Activated naive CD4-positive, alpha-beta T cell treated with anti-CD3 and anti-CD28 coated beads for 36 hours (primary cell): ENCODE data around the gene SYT1. TPM values are rescaled to one million over a fixed set of nuclear protein-coding genes. Genes with fewer than 3 reads are reported as not detected.

Source experiments
- CTCF ChIA-PET: fragments of 350-600 bp; sonication (Branson Sonifier 250); formaldehyde crosslinking; loops from one replicate; lab custom pipeline; 2021; ENCODE audit warnings: antibody characterized with exemption; lab: Charles Lee
- DNase-seq: peaks from one replicate; pipeline ENCODE4 v3.0.0-alpha.2; 2020
- H3K27ac Mint-ChIP-seq: one replicate; pipeline ENCODE4 v1.8.0; 2021; ENCODE audit warnings: mild to moderate bottlenecking, mixed read lengths
- H3K27me3 Mint-ChIP-seq: one replicate; pipeline ENCODE4 v1.8.0; 2021; ENCODE audit warnings: low read depth, mixed read lengths
- H3K36me3 Mint-ChIP-seq: one replicate; pipeline ENCODE4 v1.8.0; 2021; ENCODE audit warnings: low read depth, mixed read lengths
- H3K4me1 Mint-ChIP-seq: one replicate; pipeline ENCODE4 v1.8.0; 2021; ENCODE audit warnings: low read depth, mixed read lengths
- H3K4me3 Mint-ChIP-seq: one replicate; pipeline ENCODE4 v1.8.0; 2021; ENCODE audit warnings: mild to moderate bottlenecking, moderate library complexity, mixed read lengths
- H3K9me3 Mint-ChIP-seq: one replicate; pipeline ENCODE4 v1.8.0; 2021; ENCODE audit warnings: mixed read lengths
- intact Hi-C: fragments of 100-400 bp; cut with micrococcal nuclease; formaldehyde crosslinking; loops from one replicate; pipeline ENCODE4 v1.15.1; 2023
- total RNA-seq, 2 experiments: library from RNA; stranded (reverse); gene quantifications; one replicate each; pipeline ENCODE4 v1.2.3, GENCODE V29; 2021

SYT1 gene
- total RNA-seq, 2 experiments from 2014 or later = not detected

- Mint-ChIP-seq H3K4me1 (no peaks in the 10 kb centered on the region), H3K27ac (no peak overlapping the region), H3K9me3 (peaks cover 8% of the 10 kb centered on the region), H3K36me3 (no peaks in the 10 kb centered on the region), H3K4me3 (no peak overlapping the region), H3K27me3 (no peaks in the 10 kb centered on the region)
- DNase-seq = no peak
- intact Hi-C loops = no loop called here
- CTCF ChIA-PET = no interaction called here
Observed at GRCh38 chr12:79227646-79228045, 363.1 kb downstream of the SYT1 start.

- Mint-ChIP-seq H3K27me3 (no peaks in the 10 kb centered on the region), H3K4me3 (no peak overlapping the region), H3K27ac (no peak overlapping the region), H3K9me3 (peaks cover 2% of the 10 kb centered on the region), H3K4me1 (no peaks in the 10 kb centered on the region), H3K36me3 (no peaks in the 10 kb centered on the region)
- CTCF ChIA-PET = no interaction called here
- intact Hi-C loops = no loop called here
- no peak for DNase-seq
Observed at GRCh38 chr12:79233341-79233781, 368.8 kb downstream of the SYT1 start.

- intact Hi-C loops = no loop called here
- no peak for DNase-seq
- no peaks in the 10 kb centered on the region for H3K4me1 Mint-ChIP-seq
- no peaks in the 10 kb centered on the region for H3K27me3 Mint-ChIP-seq
- peaks cover 2% of the 10 kb centered on the region for H3K9me3 Mint-ChIP-seq
- no peaks in the 10 kb centered on the region for H3K36me3 Mint-ChIP-seq
- CTCF ChIA-PET = no interaction called here
- H3K4me3 Mint-ChIP-seq = no peak overlapping the region
- no peak overlapping the region for H3K27ac Mint-ChIP-seq
Observed at GRCh38 chr12:79236920-79237319, 372.3 kb downstream of the SYT1 start.

DNA sequence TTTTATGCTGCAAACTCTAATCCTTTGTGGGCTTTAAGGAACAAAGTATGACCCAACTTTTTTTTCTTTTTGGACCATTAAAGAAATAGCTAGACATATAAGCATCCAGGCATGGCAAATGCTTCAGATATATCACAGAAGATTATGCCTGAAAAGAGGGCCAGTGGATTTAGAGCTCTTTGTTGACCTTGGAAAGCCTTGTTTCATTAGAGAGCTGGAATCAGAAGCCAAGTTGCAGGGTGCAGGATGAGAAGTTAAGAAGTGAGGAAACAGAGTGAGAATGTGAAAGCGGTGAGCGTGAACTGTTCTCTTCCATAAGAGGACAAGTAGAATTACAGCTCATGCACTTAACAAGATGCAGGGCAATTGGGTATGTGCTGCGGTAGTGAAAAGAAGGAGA lies 373.7 kb downstream of the SYT1 start:
- CTCF ChIA-PET = no interaction called here
- Mint-ChIP-seq H3K9me3 (peaks cover 2% of the 10 kb centered on the region), H3K27me3 (no peaks in the 10 kb centered on the region), H3K4me1 (no peaks in the 10 kb centered on the region), H3K36me3 (no peaks in the 10 kb centered on the region), H3K4me3 (no peak overlapping the region), H3K27ac (no peak overlapping the region)
- intact Hi-C loops = no loop called here
- DNase-seq = no peak

GRCh38 chr12:79247494-79247893 lies 382.9 kb downstream of the SYT1 start:
- DNase-seq = no peak
- H3K27me3 Mint-ChIP-seq = no peaks in the 10 kb centered on the region

DNA sequence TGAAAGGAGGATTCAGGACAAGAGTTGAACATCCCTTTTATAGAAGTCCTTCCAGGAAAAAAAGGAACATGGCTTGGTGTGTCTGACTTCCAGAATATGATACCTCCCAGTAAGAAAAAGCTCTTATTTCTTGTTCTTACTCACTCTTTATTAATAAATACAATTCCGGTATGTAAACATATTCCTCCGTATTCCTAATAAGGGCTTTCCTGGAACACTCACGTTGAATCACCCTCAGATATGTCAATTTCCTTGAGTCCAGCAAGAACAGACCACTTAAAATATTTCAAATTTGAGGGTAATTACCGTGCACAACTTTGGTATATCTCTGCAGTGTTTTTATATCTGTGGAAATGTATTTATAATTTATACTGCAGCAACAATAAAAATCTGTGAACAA lies 385.6 kb downstream of the SYT1 start:
- no peak overlapping the region for H3K4me3 Mint-ChIP-seq
- DNase-seq = no peak
- CTCF ChIA-PET = no interaction called here
- intact Hi-C loops = no loop called here
- H3K36me3 Mint-ChIP-seq = no peaks in the 10 kb centered on the region
- no peak overlapping the region for H3K27ac Mint-ChIP-seq
- peaks cover 4% of the 10 kb centered on the region for H3K9me3 Mint-ChIP-seq
- H3K4me1 Mint-ChIP-seq = no peaks in the 10 kb centered on the region
- H3K27me3 Mint-ChIP-seq = no peaks in the 10 kb centered on the region

More at GRCh38 chr12:79247494-79247893, 382.9 kb downstream of the SYT1 start:
- no peaks in the 10 kb centered on the region for H3K4me1 Mint-ChIP-seq
- H3K4me3 Mint-ChIP-seq = no peak overlapping the region
- H3K36me3 Mint-ChIP-seq = no peaks in the 10 kb centered on the region
- CTCF ChIA-PET = no interaction called here
- peaks cover 7% of the 10 kb centered on the region for H3K9me3 Mint-ChIP-seq
- H3K27ac Mint-ChIP-seq = no peak overlapping the region
- intact Hi-C loops = no loop called here

DNA sequence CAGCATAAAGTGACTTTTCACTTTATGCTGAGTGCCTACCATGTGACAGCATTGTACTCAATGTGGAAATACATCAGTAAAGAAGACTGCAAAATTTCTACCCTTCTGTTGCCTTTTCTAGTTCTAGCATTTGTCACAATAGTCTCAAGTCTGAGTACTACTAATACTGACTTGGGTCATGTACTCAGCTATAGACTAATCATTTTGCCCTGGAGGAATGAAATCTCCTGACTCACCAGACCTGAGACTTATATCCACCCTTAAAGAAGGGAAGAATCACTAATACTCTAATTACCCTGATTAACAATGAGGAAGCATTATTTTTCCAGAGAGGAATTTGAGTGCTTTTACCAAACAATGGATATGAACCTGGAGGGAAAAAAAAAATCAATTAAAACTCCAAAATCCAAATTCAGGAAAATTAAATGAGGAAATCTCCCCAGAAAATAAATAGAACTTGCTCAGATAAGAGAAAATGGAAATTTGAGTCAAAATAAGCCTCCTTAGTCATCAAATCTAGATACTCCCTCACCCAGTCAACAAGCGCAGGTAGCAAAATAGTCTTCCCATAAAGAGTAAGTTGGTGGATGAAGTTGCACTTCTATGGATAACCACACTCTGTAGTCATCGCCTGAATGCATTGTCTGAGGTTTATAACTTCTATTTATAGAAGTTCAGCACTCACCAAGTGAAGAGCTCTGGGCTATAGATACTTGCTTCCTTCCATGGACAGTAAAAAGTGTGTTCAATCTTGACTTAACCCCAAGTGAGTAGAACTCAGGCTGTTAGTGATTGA lies 386.6 kb downstream of the SYT1 start:
- CTCF ChIA-PET = no interaction called here
- no peaks in the 10 kb centered on the region for H3K36me3 Mint-ChIP-seq
- no peak overlapping the region for H3K27ac Mint-ChIP-seq
- no peaks in the 10 kb centered on the region for H3K4me1 Mint-ChIP-seq
- intact Hi-C loops = no loop called here
- H3K27me3 Mint-ChIP-seq = no peaks in the 10 kb centered on the region
- peaks cover 4% of the 10 kb centered on the region for H3K9me3 Mint-ChIP-seq
- H3K4me3 Mint-ChIP-seq = no peak overlapping the region
- DNase-seq = no peak

- no peak for DNase-seq
Observed at GRCh38 chr12:79252358-79253075, 387.9 kb downstream of the SYT1 start.

GRCh38 chr12:79255288-79255687 lies 390.7 kb downstream of the SYT1 start:
- Mint-ChIP-seq H3K27me3 (no peaks in the 10 kb centered on the region), H3K4me1 (no peaks in the 10 kb centered on the region), H3K9me3 (peaks cover 1% of the 10 kb centered on the region), H3K27ac (no peak overlapping the region), H3K36me3 (no peaks in the 10 kb centered on the region), H3K4me3 (no peak overlapping the region)
- intact Hi-C loops = no loop called here
- CTCF ChIA-PET = no interaction called here
- no peak for DNase-seq

More at GRCh38 chr12:79252358-79253075, 387.9 kb downstream of the SYT1 start:
- no peaks in the 10 kb centered on the region for H3K36me3 Mint-ChIP-seq
- H3K27me3 Mint-ChIP-seq = no peaks in the 10 kb centered on the region
- H3K4me3 Mint-ChIP-seq = no peak overlapping the region
- intact Hi-C loops = no loop called here
- no peak overlapping the region for H3K27ac Mint-ChIP-seq
- H3K9me3 Mint-ChIP-seq = peaks cover 1% of the 10 kb centered on the region
- CTCF ChIA-PET = no interaction called here
- no peaks in the 10 kb centered on the region for H3K4me1 Mint-ChIP-seq

- CTCF ChIA-PET = no interaction called here
- H3K36me3 Mint-ChIP-seq = no peaks in the 10 kb centered on the region
- H3K4me1 Mint-ChIP-seq = no peaks in the 10 kb centered on the region
- H3K27me3 Mint-ChIP-seq = no peaks in the 10 kb centered on the region
- H3K4me3 Mint-ChIP-seq = no peak overlapping the region
- no peaks in the 10 kb centered on the region for H3K9me3 Mint-ChIP-seq
- intact Hi-C loops = no loop called here
- no peak for DNase-seq
- no peak overlapping the region for H3K27ac Mint-ChIP-seq
Observed at GRCh38 chr12:79260923-79261322, 396.3 kb downstream of the SYT1 start.

- no peaks in the 10 kb centered on the region for H3K27me3 Mint-ChIP-seq
- H3K4me1 Mint-ChIP-seq = no peaks in the 10 kb centered on the region
- H3K4me3 Mint-ChIP-seq = no peak overlapping the region
- H3K27ac Mint-ChIP-seq = no peak overlapping the region
- no peaks in the 10 kb centered on the region for H3K36me3 Mint-ChIP-seq
- intact Hi-C loops = no loop called here
- H3K9me3 Mint-ChIP-seq = no peaks in the 10 kb centered on the region
- DNase-seq = no peak
- CTCF ChIA-PET = no interaction called here
Observed at GRCh38 chr12:79262938-79263337, 398.4 kb downstream of the SYT1 start.

GRCh38 chr12:79266343-79267144 lies 402.0 kb downstream of the SYT1 start:
- intact Hi-C loops = no loop called here
- H3K4me3 Mint-ChIP-seq = no peak overlapping the region
- H3K4me1 Mint-ChIP-seq = no peaks in the 10 kb centered on the region
- no peaks in the 10 kb centered on the region for H3K27me3 Mint-ChIP-seq
- no peaks in the 10 kb centered on the region for H3K9me3 Mint-ChIP-seq
- CTCF ChIA-PET = no interaction called here
- no peak overlapping the region for H3K27ac Mint-ChIP-seq
- no peaks in the 10 kb centered on the region for H3K36me3 Mint-ChIP-seq
- no peak for DNase-seq
